B cell (primary cell): Measurements from ENCODE around the gene AKR7A2. TPM values are rescaled to one million over a fixed set of nuclear protein-coding genes. Genes with fewer than 3 reads are reported as not detected.

Experiments used
- ATAC-seq: fragments of 200-7000 bp; cut with Tn5 transposase; one replicate; pipeline ENCODE4 v1.10.0; 2021; ENCODE audit warnings: low read depth, mild to moderate bottlenecking, moderate number of reproducible peaks, moderate library complexity
- CTCF ChIA-PET: fragments of 350-600 bp; sonication (Branson Sonifier 250); formaldehyde crosslinking; loops from one replicate; lab custom pipeline; 2021; ENCODE audit warnings: antibody characterized with exemption, inconsistent platforms; lab: Charles Lee
- POLR2A ChIA-PET: fragments of 350-600 bp; sonication (Branson Sonifier 250); formaldehyde crosslinking; loops from one replicate; lab custom pipeline; 2021; ENCODE audit warnings: antibody characterized with exemption; lab: Charles Lee
- DNase-seq: peaks from one replicate; pipeline ENCODE4 v3.0.0; 2013
- H2AFZ ChIP-seq: 2 replicates; pipeline ENCODE4 v1.6.1; 2012; ENCODE audit warnings: mild to moderate bottlenecking, low read depth, low read length; ENCODE audit not compliant: insufficient read depth, poor library complexity, severe bottlenecking
- H3K27ac ChIP-seq, 2 donors: 1 replicate in 1 of 2; 2 replicates in 1 of 2; pipeline ENCODE4 v1.5.1; 2012 to 2013; ENCODE audit warnings: low read length in 2 of 2, mild to moderate bottlenecking in 2 of 2, moderate library complexity in 1 of 2
- H3K27me3 ChIP-seq, 4 experiments: fragments of 200-600 bp in 1 of 4; sonication (generic) in 1 of 4; replicated peaks in 1 of 4; 1 replicate in 2 of 4; 2 replicates in 2 of 4; pipeline versions ENCODE4 v1.6.1 to v1.7.0; 2013 to 2016; ENCODE audit warnings: low read length in 3 of 4, mild to moderate bottlenecking in 2 of 4, mixed read lengths in 1 of 4, moderate library complexity in 1 of 4; ENCODE audit not compliant: insufficient read depth in 4 of 4, control insufficient read depth in 3 of 4; ENCODE audit errors: control extremely low read depth in 1 of 4
- H3K36me3 ChIP-seq, 2 experiments: replicated peaks in 1 of 2; 1 replicate in 1 of 2; 2 replicates in 1 of 2; pipeline versions ENCODE4 v1.6.1 to v1.7.1; 2013; ENCODE audit warnings: low read length in 1 of 2; ENCODE audit not compliant: insufficient read depth in 2 of 2, control insufficient read depth in 1 of 2; ENCODE audit errors: control extremely low read depth in 1 of 2, extremely low read depth in 1 of 2
- H3K4me1 ChIP-seq, 2 donors: fragments of 200-600 bp in 1 of 2; sonication (generic) in 1 of 2; 1 replicate in 1 of 2; 2 replicates in 1 of 2; pipeline versions ENCODE4 v1.5.1 to v1.6.1; 2013 to 2017; ENCODE audit warnings: low read length in 2 of 2; ENCODE audit not compliant: control insufficient read depth in 2 of 2, insufficient read depth in 2 of 2
- H3K4me2 ChIP-seq: replicated peaks from 2 replicates; pipeline ENCODE3; 2012; ENCODE audit warnings: mild to moderate bottlenecking, low read depth, low read length; ENCODE audit not compliant: poor library complexity, severe bottlenecking
- H3K4me3 ChIP-seq, 5 experiments: fragments of 200-600 bp in 1 of 5; sonication (generic) in 1 of 5; 1 replicate in 3 of 5; 2 replicates in 2 of 5; pipeline versions ENCODE4 v1.5.1 to v1.7.0; 2011 to 2016; ENCODE audit warnings: low read length in 4 of 5, mild to moderate bottlenecking in 4 of 5, low read depth in 2 of 5, control low read depth in 1 of 5, moderate library complexity in 1 of 5; ENCODE audit not compliant: insufficient read depth in 1 of 5; ENCODE audit errors: control extremely low read depth in 1 of 5, extremely low read depth in 1 of 5
- H3K79me2 ChIP-seq: fragments of 200-600 bp; sonication (generic); one replicate; pipeline ENCODE4 v1.6.0; 2016; ENCODE audit warnings: low read length; ENCODE audit not compliant: control insufficient read depth, insufficient read depth
- H3K9ac ChIP-seq: fragments of 200-600 bp; sonication (generic); 2 replicates; pipeline ENCODE4 v1.6.1; 2017; ENCODE audit warnings: mild to moderate bottlenecking, low read length, moderate library complexity
- H3K9me3 ChIP-seq, 3 donors: one replicate each; pipeline versions ENCODE4 v1.6.1 to v1.7.1; 2013; ENCODE audit warnings: low read length in 2 of 3; ENCODE audit not compliant: control insufficient read depth in 2 of 3, insufficient read depth in 1 of 3; ENCODE audit errors: control extremely low read depth in 1 of 3
- H4K20me1 ChIP-seq: 2 replicates; pipeline ENCODE4 v1.6.0; 2012; ENCODE audit warnings: mild to moderate bottlenecking, low read length; ENCODE audit not compliant: insufficient read depth, control insufficient read depth, poor library complexity, severe bottlenecking
- H3K27ac Mint-ChIP-seq: one replicate; pipeline ENCODE4 v1.8.0; 2021; ENCODE audit warnings: mixed read lengths
- H3K27me3 Mint-ChIP-seq: one replicate; pipeline ENCODE4 v1.8.0; 2021; ENCODE audit warnings: mixed read lengths
- H3K4me1 Mint-ChIP-seq: one replicate; pipeline ENCODE4 v1.8.0; 2021; ENCODE audit warnings: mixed read lengths
- H3K4me3 Mint-ChIP-seq: one replicate; pipeline ENCODE4 v1.8.0; 2021; ENCODE audit warnings: mixed read lengths
- H3K9me3 Mint-ChIP-seq: one replicate; pipeline ENCODE4 v1.8.0; 2022; ENCODE audit warnings: mixed read lengths; ENCODE audit not compliant: insufficient read depth
- CTCF ChIP-seq: fragments of 200-600 bp; IDR thresholded peaks from one replicate; pipeline ENCODE4 v1.8.0; 2022; ENCODE audit warnings: antibody characterized with exemption, mild to moderate bottlenecking
- EZH2 ChIP-seq: IDR thresholded peaks from 2 replicates; pipeline ENCODE4 v1.6.1; 2012; ENCODE audit warnings: borderline replicate concordance, low read depth, mild to moderate bottlenecking, moderate library complexity, low read length; ENCODE audit not compliant: insufficient read depth, poor library complexity, severe bottlenecking
- WGBS: methylation state at CpG from one replicate; pipeline ENCODE4 v1.1.5; 2013; ENCODE audit warnings: missing lambda C conversion rate; ENCODE audit not compliant: insufficient coverage; 5-methylcytosine and 5-hydroxymethylcytosine counted together
- intact Hi-C: fragments of 100-400 bp; cut with micrococcal nuclease; formaldehyde crosslinking; loops from one replicate; pipeline ENCODE4 v1.10.0; 2022
- polyA plus RNA-seq: library from polyadenylated mRNA; depleted of rRNA; stranded (reverse); fragments of >200 nt; gene quantifications from 2 replicates; pipeline ENCODE4 v1.2.3, GENCODE V29; 2012
- total RNA-seq, 2 donors: library from RNA; stranded (reverse); fragments of 120-200 nt in 1 of 2; gene quantifications; 1 replicate in 1 of 2; 2 replicates in 1 of 2; pipeline versions ENCODE4 v1.2.3 to v1.2.4, GENCODE V29; 2013 to 2022

AKR7A2 gene
- total and polyA plus RNA-seq, 2 donors (not counting 1 experiment from before 2014, with no cell fraction given) = 23.7 to 32.1 TPM

GRCh38 chr1:19331262-19331878 lies 19.4 kb upstream of the AKR7A2 start:
- no peak for ATAC-seq
- no peak overlapping the region for H3K27ac ChIP-seq
- CTCF ChIA-PET = no interaction called here

More at GRCh38 chr1:19331262-19331878, 19.4 kb upstream of the AKR7A2 start:
- DNase-seq = no peak
- intact Hi-C loops = no loop called here
- peaks cover 1% of the 10 kb centered on the region for H3K79me2 ChIP-seq
- H3K4me3 ChIP-seq = no peak overlapping the region
- H3K4me2 ChIP-seq = no peak overlapping the region
- no peaks in the 10 kb centered on the region for H3K9me3 ChIP-seq
- Mint-ChIP-seq H3K4me1 (no peaks in the 10 kb centered on the region), H3K27ac (no peak overlapping the region), H3K4me3 (no peak overlapping the region), H3K9me3 (no peaks in the 10 kb centered on the region), H3K27me3 (no peaks in the 10 kb centered on the region)
- H3K27me3 ChIP-seq = no peaks in the 10 kb centered on the region
- no peak for TF ChIP-seq CTCF
- no peak for TF ChIP-seq EZH2
- WGBS = 88% methylated on average over 9 of the region's 13 CpGs
- no peaks in the 10 kb centered on the region for H4K20me1 ChIP-seq
- peaks cover 0 to 26% of the 10 kb centered on the region in 2 experiments for H3K36me3 ChIP-seq
- H2AFZ ChIP-seq = no peak overlapping the region
- no peak overlapping the region for H3K9ac ChIP-seq
- no peaks in the 10 kb centered on the region for H3K4me1 ChIP-seq
- POLR2A ChIA-PET = no interaction called here
